SK-MEL-5 (cell line): ENCODE results near the gene PIK3C3. TPM values are rescaled to one million over a fixed set of nuclear protein-coding genes. Genes with fewer than 3 reads are reported as not detected.

Source experiments
- DNase-seq: peaks from one replicate; pipeline ENCODE4 v3.0.0-alpha.2; 2016; ENCODE audit warnings: low read depth, low spot score
- in situ Hi-C: cut with HindIII; loops from 2 replicates; pipeline ENCODE4 v1.10.0; 2016; ENCODE audit warnings: low sequenced_read_pairs, high pct_unique_total_duplicates, low pct_unique_long_range_greater_than_20kb
- polyA plus RNA-seq, 2 experiments: library from polyadenylated mRNA; depleted of rRNA; stranded (reverse); fragments of >200 nt; gene quantifications; 2 replicates each; pipeline ENCODE4 v1.2.3, GENCODE V29; 2015
- total RNA-seq: library from RNA; depleted of rRNA; stranded (reverse); fragments of >200 nt; shearing (Covaris generic); gene quantifications from 2 replicates; pipeline ENCODE4 v1.2.3, GENCODE V29; 2014; rRNA removed

The PIK3C3 gene
- total RNA-seq = 60.4 and 68.1 TPM in 2 replicates
- 32.4 and 58.9 TPM in 2 replicates for polyA plus RNA-seq (2015; cell fraction: cytosol; rRNA removed)
- 50.2 and 58.6 TPM in 2 replicates for polyA plus RNA-seq (2015; cell fraction: nucleus; rRNA removed)

- in situ Hi-C loops = no loop called here
Measured at GRCh38 chr18:41954827-41955613, at the start of gene PIK3C3. Gene PIK3C3 (plus strand): TSS chr18:41955234. CDS start chr18:41955292, 58 bp downstream.

GRCh38 chr18:41905786-41906527, 49.1 kb upstream of the PIK3C3 start:
- in situ Hi-C loops = no loop called here
- DNase-seq = no peak

More at GRCh38 chr18:41954827-41955613, at the start of gene PIK3C3:
- DNase-seq = peak; percentile 95

GRCh38 chr18:41906528-41907146, 48.4 kb upstream of the PIK3C3 start:
- DNase-seq = peak; percentile 54
- in situ Hi-C loops = no loop called here

GRCh38 chr18:41917181-41917580, 37.9 kb upstream of the PIK3C3 start:
- DNase-seq = no peak
- in situ Hi-C loops = no loop called here

GRCh38 chr18:41921770-41922169, 33.3 kb upstream of the PIK3C3 start:
- DNase-seq = no peak
- in situ Hi-C loops = no loop called here

GRCh38 chr18:41922176-41922575, 32.9 kb upstream of the PIK3C3 start:
- DNase-seq = no peak
- in situ Hi-C loops = no loop called here

- DNase-seq = no peak
- in situ Hi-C loops = no loop called here
Measured at GRCh38 chr18:41922841-41923240, 32.2 kb upstream of the PIK3C3 start.

GRCh38 chr18:41923446-41923845, 31.6 kb upstream of the PIK3C3 start:
- DNase-seq = no peak
- in situ Hi-C loops = no loop called here

GRCh38 chr18:41928581-41928980, 26.5 kb upstream of the PIK3C3 start:
- DNase-seq = peak; percentile 35
- in situ Hi-C loops = no loop called here

GRCh38 chr18:41932899-41933298, 22.1 kb upstream of the PIK3C3 start:
- in situ Hi-C loops = no loop called here
- no peak for DNase-seq

GRCh38 chr18:41933778-41934177, 21.3 kb upstream of the PIK3C3 start:
- in situ Hi-C loops = no loop called here
- no peak for DNase-seq

GRCh38 chr18:41936471-41937134, 18.4 kb upstream of the PIK3C3 start:
- DNase-seq = no peak
- in situ Hi-C loops = no loop called here

- in situ Hi-C loops = no loop called here
- DNase-seq = peak; percentile 37
Measured at GRCh38 chr18:41938445-41938844, 16.6 kb upstream of the PIK3C3 start.

- DNase-seq = no peak
- in situ Hi-C loops = no loop called here
Measured at GRCh38 chr18:41939326-41939725, 15.7 kb upstream of the PIK3C3 start.

GRCh38 chr18:41940506-41941215, 14.4 kb upstream of the PIK3C3 start:
- DNase-seq = no peak
- in situ Hi-C loops = no loop called here

- no peak for DNase-seq
- in situ Hi-C loops = no loop called here
Measured at GRCh38 chr18:41942254-41942653, 12.8 kb upstream of the PIK3C3 start.

- peak; percentile 65 for DNase-seq
- in situ Hi-C loops = no loop called here
Measured at GRCh38 chr18:41948544-41949110, 6.4 kb upstream of the PIK3C3 start.
